AG04450 (cell line): ENCODE data around the gene CNTN3. TPM values are rescaled to one million over a fixed set of nuclear protein-coding genes. Genes with fewer than 3 reads are reported as not detected.

Source experiments
- CTCF ChIA-PET: fragments of 300-600, 350-600 bp; formaldehyde crosslinking; extraction: SDS; loops from one replicate; lab custom pipeline; 2022; ENCODE audit warnings: antibody characterized with exemption, inconsistent platforms; lab: Charles Lee
- POLR2A ChIA-PET: fragments of 350-600 bp; formaldehyde crosslinking; extraction: SDS; loops from one replicate; lab custom pipeline; 2021; ENCODE audit warnings: antibody characterized with exemption, inconsistent platforms; lab: Yijun Ruan, JAX
- DNase-seq: peaks from one replicate; pipeline ENCODE4 v3.0.0-alpha.2; 2011; ENCODE audit warnings: low read depth, low spot score
- H3K27ac ChIP-seq: one replicate; pipeline ENCODE4 v1.5.1; 2012; ENCODE audit warnings: low read depth, low read length, control low read depth
- H3K27me3 ChIP-seq: one replicate; pipeline ENCODE4 v1.6.0; 2012; ENCODE audit warnings: low read length; ENCODE audit not compliant: control insufficient read depth, insufficient read depth
- H3K4me3 ChIP-seq: 2 replicates; pipeline ENCODE4 v1.5.1; 2011; ENCODE audit warnings: mild to moderate bottlenecking, low read depth, low read length, control low read depth
- H3K9me3 ChIP-seq: 2 replicates; pipeline ENCODE4 v1.5.1; 2012; ENCODE audit warnings: low read length; ENCODE audit not compliant: control insufficient read depth, insufficient read depth
- polyA plus RNA-seq: library from polyadenylated mRNA; depleted of rRNA; stranded (reverse); fragments of >200 nt; gene quantifications from 2 replicates; pipeline ENCODE4 v1.2.3, GENCODE V29; 2011
- TF ChIP-seq, protein P1 (sequence below): IDR thresholded peaks from 2 replicates; pipeline ENCODE4 v1.5.1; 2011; ENCODE audit warnings: low read depth, low read length, control low read depth, inconsistent platforms

Gene CNTN3
- polyA plus RNA-seq, 1 experiment: 4.9 TPM

DNA sequence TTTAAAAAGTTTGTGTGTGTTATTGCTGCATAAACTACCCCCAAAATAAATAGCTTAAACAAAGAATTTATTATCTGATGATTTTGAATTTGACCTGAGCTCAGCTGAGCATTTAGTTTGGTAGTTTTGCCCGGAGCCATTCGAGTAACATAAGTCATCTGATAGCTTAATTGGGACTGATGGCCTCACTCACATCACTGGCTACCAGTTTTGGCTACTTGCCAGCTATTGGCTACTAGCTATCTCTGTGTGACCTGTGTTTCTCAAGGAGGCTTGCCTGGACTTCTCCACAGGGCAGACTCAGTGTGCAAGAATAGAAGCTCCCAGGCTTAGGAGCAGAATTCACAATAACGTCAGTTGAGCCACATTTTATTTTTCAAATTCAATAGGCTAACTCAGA lies 9.0 kb downstream of the CNTN3 start:
- Histone ChIP-seq H3K27ac (no peak overlapping the region), H3K9me3 (no peaks in the 10 kb centered on the region), H3K4me3 (no peak overlapping the region), H3K27me3 (no peaks in the 10 kb centered on the region)
- TF ChIP-seq, protein P1, sequence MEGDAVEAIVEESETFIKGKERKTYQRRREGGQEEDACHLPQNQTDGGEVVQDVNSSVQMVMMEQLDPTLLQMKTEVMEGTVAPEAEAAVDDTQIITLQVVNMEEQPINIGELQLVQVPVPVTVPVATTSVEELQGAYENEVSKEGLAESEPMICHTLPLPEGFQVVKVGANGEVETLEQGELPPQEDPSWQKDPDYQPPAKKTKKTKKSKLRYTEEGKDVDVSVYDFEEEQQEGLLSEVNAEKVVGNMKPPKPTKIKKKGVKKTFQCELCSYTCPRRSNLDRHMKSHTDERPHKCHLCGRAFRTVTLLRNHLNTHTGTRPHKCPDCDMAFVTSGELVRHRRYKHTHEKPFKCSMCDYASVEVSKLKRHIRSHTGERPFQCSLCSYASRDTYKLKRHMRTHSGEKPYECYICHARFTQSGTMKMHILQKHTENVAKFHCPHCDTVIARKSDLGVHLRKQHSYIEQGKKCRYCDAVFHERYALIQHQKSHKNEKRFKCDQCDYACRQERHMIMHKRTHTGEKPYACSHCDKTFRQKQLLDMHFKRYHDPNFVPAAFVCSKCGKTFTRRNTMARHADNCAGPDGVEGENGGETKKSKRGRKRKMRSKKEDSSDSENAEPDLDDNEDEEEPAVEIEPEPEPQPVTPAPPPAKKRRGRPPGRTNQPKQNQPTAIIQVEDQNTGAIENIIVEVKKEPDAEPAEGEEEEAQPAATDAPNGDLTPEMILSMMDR: no peak
- POLR2A ChIA-PET: no interaction called here
- DNase-seq: no peak
- CTCF ChIA-PET: no interaction called here

DNA sequence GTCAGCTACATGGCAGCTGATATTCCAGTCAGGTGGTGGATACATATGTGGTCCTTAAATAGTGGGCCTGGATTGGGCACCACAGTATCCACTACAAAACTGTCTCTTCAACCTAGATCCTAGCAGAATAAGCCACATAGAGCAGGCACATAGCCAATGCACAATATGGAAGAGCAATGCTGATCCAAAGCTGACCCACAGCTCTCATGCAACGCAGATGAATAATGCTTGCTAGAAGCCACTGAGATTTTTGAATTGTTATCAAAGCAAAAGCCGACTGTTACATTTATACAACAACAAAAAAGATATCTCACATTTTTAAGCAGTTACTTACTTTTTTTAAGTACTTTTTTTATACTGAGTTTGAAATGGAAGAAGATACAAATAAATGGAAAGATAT lies 11.2 kb downstream of the CNTN3 start:
- Histone ChIP-seq H3K27me3 (no peaks in the 10 kb centered on the region), H3K4me3 (no peak overlapping the region), H3K27ac (no peak overlapping the region), H3K9me3 (no peaks in the 10 kb centered on the region)
- TF ChIP-seq, protein P1: no peak
- no peak for DNase-seq
- POLR2A ChIA-PET: no interaction called here
- CTCF ChIA-PET: no interaction called here

DNA sequence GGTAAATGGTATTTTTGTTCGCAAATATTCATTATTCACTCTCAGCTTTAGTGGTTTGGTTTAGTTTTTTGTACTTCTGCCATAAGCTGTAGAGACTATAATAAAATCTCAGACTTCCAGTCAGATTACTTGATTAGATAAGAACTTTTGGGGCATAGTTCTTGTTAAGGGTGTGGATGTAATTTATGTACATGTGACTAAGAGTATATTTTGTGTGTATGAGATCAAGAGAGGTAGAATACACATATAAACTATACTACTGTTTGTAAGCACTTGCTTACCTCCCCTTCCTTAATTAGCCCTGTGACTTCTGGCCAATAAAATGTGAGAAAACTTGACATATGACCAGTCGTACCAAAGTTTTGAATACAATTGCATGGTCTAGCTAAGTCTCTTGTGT lies 12.0 kb downstream of the CNTN3 start:
- no peak for DNase-seq
- CTCF ChIA-PET: interaction anchor here (0.7 kb wide), 1 partner anchor 400 kb away, joined by 3 read pairs; no protein-coding TSS in a partner anchor
- H3K27me3 ChIP-seq: no peaks in the 10 kb centered on the region
- POLR2A ChIA-PET: no interaction called here
- H3K9me3 ChIP-seq: no peaks in the 10 kb centered on the region
- TF ChIP-seq, protein P1: no peak
- no peak overlapping the region for H3K4me3 ChIP-seq
- no peak overlapping the region for H3K27ac ChIP-seq

DNA sequence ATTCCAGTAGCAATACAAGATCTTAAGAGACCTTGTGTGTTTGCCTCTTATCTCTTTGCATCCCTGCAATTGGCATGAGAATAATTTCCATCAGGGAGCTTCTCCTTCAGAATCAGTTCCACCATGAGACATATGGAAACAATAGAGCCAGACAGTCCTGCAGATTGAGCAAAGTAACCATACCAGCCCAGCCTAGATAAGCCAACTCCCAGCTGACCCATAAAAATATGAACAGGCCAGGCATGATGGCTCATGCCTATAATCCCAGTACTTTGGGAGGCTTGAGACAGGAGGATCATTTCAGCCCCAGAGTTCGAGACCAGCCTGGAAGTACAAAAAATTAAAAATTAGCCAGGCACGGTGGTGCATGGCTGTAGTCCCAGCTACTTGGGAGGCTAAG lies 12.7 kb downstream of the CNTN3 start:
- CTCF ChIA-PET: no interaction called here
- DNase-seq: no peak
- TF ChIP-seq, protein P1: no peak
- H3K27me3 ChIP-seq: no peaks in the 10 kb centered on the region
- H3K27ac ChIP-seq: no peak overlapping the region
- H3K4me3 ChIP-seq: no peak overlapping the region
- POLR2A ChIA-PET: no interaction called here
- no peaks in the 10 kb centered on the region for H3K9me3 ChIP-seq

DNA sequence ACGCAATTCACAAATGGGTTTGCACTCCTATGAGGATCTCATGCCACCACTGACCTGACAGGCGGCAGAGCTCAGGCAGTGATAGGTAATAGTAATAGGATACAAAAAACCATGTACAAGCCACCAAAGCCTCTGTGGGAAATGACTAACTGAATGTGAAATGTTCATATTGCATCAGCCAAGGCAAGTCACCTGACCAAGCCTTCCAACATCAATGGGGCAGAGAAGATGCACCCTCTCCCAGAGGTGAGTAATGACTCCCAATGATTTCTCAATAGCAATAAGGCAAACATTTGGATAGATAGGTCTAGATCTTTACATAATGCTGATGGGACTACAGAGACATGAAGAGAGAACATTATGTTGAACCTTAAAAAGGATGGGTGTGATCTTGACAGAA lies 14.9 kb downstream of the CNTN3 start:
- POLR2A ChIA-PET: no interaction called here

More for the DNA sequence above, 14.9 kb downstream of the CNTN3 start:
- H3K9me3 ChIP-seq: no peaks in the 10 kb centered on the region
- no peaks in the 10 kb centered on the region for H3K27me3 ChIP-seq
- no peak overlapping the region for H3K4me3 ChIP-seq
- CTCF ChIA-PET: no interaction called here
- TF ChIP-seq, protein P1: no peak
- no peak for DNase-seq
- no peak overlapping the region for H3K27ac ChIP-seq
